Fibroblast of lung (primary cell): ENCODE measurements around the gene PGAP2. TPM values are rescaled to one million over a fixed set of nuclear protein-coding genes. Genes with fewer than 3 reads are reported as not detected.
A peak's percentile ranks its signal among the peaks of the same experiment; 100 is the strongest.

ENCODE experiments used
- DNase-seq, 2 donors: peaks; one replicate each; pipeline versions ENCODE4 v3.0.0 to v3.0.0-alpha.2; 2010; ENCODE audit warnings: low read depth in 2 of 2
- H2AFZ ChIP-seq: 2 replicates; pipeline ENCODE4 v1.5.1; 2012; ENCODE audit warnings: low read length, control low read depth, inconsistent platforms
- H3K27ac ChIP-seq: 2 replicates; pipeline ENCODE4 v1.5.1; 2011; ENCODE audit warnings: low read length, control low read depth; ENCODE audit not compliant: insufficient read depth
- H3K27me3 ChIP-seq: 2 replicates; pipeline ENCODE4 v1.5.1; 2011; ENCODE audit warnings: mild to moderate bottlenecking, low read length; ENCODE audit not compliant: control insufficient read depth, insufficient read depth
- H3K36me3 ChIP-seq: 2 replicates; pipeline ENCODE4 v1.5.1; 2011; ENCODE audit warnings: low read length; ENCODE audit not compliant: control insufficient read depth, insufficient read depth
- H3K4me1 ChIP-seq: 2 replicates; pipeline ENCODE4 v1.5.1; 2011; ENCODE audit warnings: low read length; ENCODE audit not compliant: control insufficient read depth, insufficient read depth; ENCODE audit errors: extremely low read depth
- H3K4me2 ChIP-seq: 2 replicates; pipeline ENCODE4 v1.5.1; 2011; ENCODE audit warnings: low read length, control low read depth; ENCODE audit not compliant: insufficient read depth; ENCODE audit errors: extremely low read depth
- H3K4me3 ChIP-seq, 4 experiments: fragments of 200-600 bp in 1 of 4; sonication (generic) in 1 of 4; replicated peaks in 1 of 4; 2 replicates each; pipeline ENCODE4 v1.5.1; 2011 to 2016; ENCODE audit warnings: low read length in 4 of 4, low read depth in 3 of 4, mild to moderate bottlenecking in 3 of 4, control low read depth in 2 of 4, inconsistent platforms in 1 of 4, mixed read lengths in 1 of 4; ENCODE audit not compliant: insufficient read depth in 1 of 4; ENCODE audit errors: control extremely low read depth in 1 of 4
- H3K79me2 ChIP-seq: 2 replicates; pipeline ENCODE4 v1.5.1; 2012; ENCODE audit warnings: mild to moderate bottlenecking, low read length, inconsistent platforms; ENCODE audit not compliant: control insufficient read depth, insufficient read depth
- H3K9ac ChIP-seq: 2 replicates; pipeline ENCODE4 v1.5.1; 2011; ENCODE audit warnings: mild to moderate bottlenecking, low read length, control low read depth; ENCODE audit not compliant: insufficient read depth
- H3K9me3 ChIP-seq: 2 replicates; pipeline ENCODE4 v1.5.1; 2012; ENCODE audit warnings: low read depth, low read length; ENCODE audit not compliant: control insufficient read depth, insufficient read depth
- H4K20me1 ChIP-seq: 2 replicates; pipeline ENCODE4 v1.5.1; 2011; ENCODE audit warnings: low read length; ENCODE audit not compliant: control insufficient read depth, insufficient read depth; ENCODE audit errors: extremely low read depth
- CTCF ChIP-seq, 2 donors: IDR thresholded peaks in 1 of 2; conservative IDR thresholded peaks in 1 of 2; 1 replicate in 1 of 2; 2 replicates in 1 of 2; pipeline ENCODE4 v1.5.1; 2011 to 2012; ENCODE audit warnings: low read length in 2 of 2, control low read depth in 1 of 2, inconsistent platforms in 1 of 2, low read depth in 1 of 2, mild to moderate bottlenecking in 1 of 2
- EZH2 ChIP-seq: IDR thresholded peaks from 2 replicates; pipeline ENCODE4 v1.5.1; 2012; ENCODE audit warnings: low read length, control low read depth, mild to moderate bottlenecking; ENCODE audit errors: missing control alignments
- polyA plus RNA-seq, 2 donors: library from polyadenylated mRNA; depleted of rRNA in 1 of 2; stranded (reverse) in 1 of 2; unstranded in 1 of 2; fragments of >200 nt; gene quantifications; 2 replicates each; pipeline ENCODE4 v1.2.1, GENCODE V29; 2011 to 2012; ENCODE audit warnings: missing spikeins in 1 of 2
- total RNA-seq: library from RNA; depleted of rRNA; stranded (reverse); fragments of >200 nt; gene quantifications from 2 replicates; pipeline ENCODE4 v1.2.1, GENCODE V29; 2014

Gene PGAP2
- total and polyA plus RNA-seq, 2 donors (not counting 1 experiment from before 2014, with no cell fraction given) = 12.4 to 12.8 TPM

- DNase-seq = no peak
- no peaks in the 10 kb centered on the region for H3K9me3 ChIP-seq
These were observed 15.6 kb downstream of the PGAP2 start for GRCh38 chr11:3823762-3824506.

GRCh38 chr11:3824714-3825472 is 16.5 kb downstream of the PGAP2 start:
- H3K4me1 ChIP-seq = no peaks in the 10 kb centered on the region
- no peak overlapping the region for H3K9ac ChIP-seq
- no peaks in the 10 kb centered on the region for H3K9me3 ChIP-seq
- H3K27ac ChIP-seq = no peak overlapping the region
- TF ChIP-seq EZH2 (no peak), CTCF (conservative IDR thresholded peaks at IDR 0.05 in 1 of 2, IDR thresholded peaks at IDR 0.05 in 1 of 2; ENCODE audit: low read depth in 1 of 2, low read length in 2 of 2) (peak; percentile 33 to 58)
- H3K4me2 ChIP-seq = no peak overlapping the region
- peaks cover 5% of the 10 kb centered on the region for H3K36me3 ChIP-seq
- peaks cover 3% of the 10 kb centered on the region for H3K79me2 ChIP-seq
- H3K27me3 ChIP-seq = no peaks in the 10 kb centered on the region
- H3K4me3 ChIP-seq = no peak overlapping the region
- no peak overlapping the region for H2AFZ ChIP-seq
- DNase-seq = peak in 1 of 2 donors; percentile 14
- H4K20me1 ChIP-seq = no peaks in the 10 kb centered on the region

More at GRCh38 chr11:3823762-3824506, 15.6 kb downstream of the PGAP2 start:
- Histone ChIP-seq H3K27ac (no peak overlapping the region), H2AFZ (no peak overlapping the region), H3K4me2 (no peak overlapping the region), H3K9ac (no peak overlapping the region), H3K36me3 (peaks cover 5% of the 10 kb centered on the region), H3K27me3 (no peaks in the 10 kb centered on the region), H3K79me2 (peaks cover 1% of the 10 kb centered on the region), H3K4me3 (no peak overlapping the region), H3K4me1 (no peaks in the 10 kb centered on the region), H4K20me1 (no peaks in the 10 kb centered on the region)
- no peak for TF ChIP-seq EZH2
- TF ChIP-seq CTCF (conservative IDR thresholded peaks at IDR 0.05 in 1 of 2, IDR thresholded peaks at IDR 0.05 in 1 of 2; ENCODE audit: low read depth in 1 of 2, low read length in 2 of 2) = no peak

- no peak overlapping the region for H3K9ac ChIP-seq
- DNase-seq = no peak
- no peaks in the 10 kb centered on the region for H3K9me3 ChIP-seq
- H2AFZ ChIP-seq = no peak overlapping the region
- H3K4me2 ChIP-seq = no peak overlapping the region
- no peaks in the 10 kb centered on the region for H3K27me3 ChIP-seq
- H4K20me1 ChIP-seq = no peaks in the 10 kb centered on the region
- H3K27ac ChIP-seq = no peak overlapping the region
- peaks cover 5% of the 10 kb centered on the region for H3K36me3 ChIP-seq
- peaks cover 8% of the 10 kb centered on the region for H3K79me2 ChIP-seq
- H3K4me1 ChIP-seq = no peaks in the 10 kb centered on the region
- no peak overlapping the region for H3K4me3 ChIP-seq
- TF ChIP-seq EZH2 (no peak), CTCF (conservative IDR thresholded peaks at IDR 0.05 in 1 of 2, IDR thresholded peaks at IDR 0.05 in 1 of 2; ENCODE audit: low read depth in 1 of 2, low read length in 2 of 2) (no peak)
These were observed 17.3 kb downstream of the PGAP2 start for GRCh38 chr11:3825473-3826154.
